Endothelial cell of umbilical vein (primary cell): ENCODE data around the gene AQP9. TPM values are rescaled to one million over a fixed set of nuclear protein-coding genes. Genes with fewer than 3 reads are reported as not detected.

ENCODE experiments used
- BruUV-seq: library from RNA; stranded (reverse); fragments of 400-500 nt; replicated peaks from 2 replicates; lab custom pipeline; 2021; lab: Mats Ljungman, UMichigan
- CTCF ChIA-PET: fragments of 300-600, 350-600 bp; sonication (Branson Sonifier 250); formaldehyde crosslinking; loops from one replicate; lab custom pipeline; 2021; ENCODE audit warnings: antibody characterized with exemption, inconsistent platforms; lab: Charles Lee
- POLR2A ChIA-PET: fragments of 300-600, 350-600 bp; sonication (Branson Sonifier 250); formaldehyde crosslinking; loops from one replicate; lab custom pipeline; 2021; ENCODE audit warnings: antibody characterized with exemption, inconsistent platforms; lab: Charles Lee
- DNase-seq: peaks from one replicate; pipeline ENCODE4 v3.0.0-alpha.2; 2011; ENCODE audit warnings: low read depth, low spot score
- FAIRE-seq: peaks from 2 replicates; lab custom pipeline; 2011; peaks lifted over from hg19 to GRCh38; lab: Jason Lieb, UNC
- H2AFZ ChIP-seq: 2 replicates; pipeline ENCODE4 v1.6.0; 2012; ENCODE audit warnings: low read depth, low read length, control low read depth, inconsistent platforms
- H3K27ac ChIP-seq: 2 replicates; pipeline ENCODE4 v1.5.1; 2011; ENCODE audit warnings: low read depth, mild to moderate bottlenecking, control low read depth, low read length, moderate library complexity; ENCODE audit not compliant: insufficient read depth
- H3K27me3 ChIP-seq, 2 experiments: 2 replicates each; pipeline versions ENCODE4 v1.6.0 to v1.6.1; 2011; ENCODE audit warnings: low read length in 2 of 2, mixed read lengths in 1 of 2; ENCODE audit not compliant: control insufficient read depth in 2 of 2, insufficient read depth in 2 of 2
- H3K36me3 ChIP-seq, 2 experiments: 2 replicates in 1 of 2; 3 replicates in 1 of 2; pipeline ENCODE4 v1.5.1; 2011; ENCODE audit warnings: low read length in 2 of 2, mild to moderate bottlenecking in 1 of 2, moderate library complexity in 1 of 2; ENCODE audit not compliant: control insufficient read depth in 2 of 2, insufficient read depth in 2 of 2; ENCODE audit errors: extremely low read depth in 1 of 2
- H3K4me1 ChIP-seq: 3 replicates; pipeline ENCODE4 v1.5.1; 2011; ENCODE audit warnings: mild to moderate bottlenecking, low read length; ENCODE audit not compliant: control insufficient read depth, insufficient read depth; ENCODE audit errors: extremely low read depth
- H3K4me2 ChIP-seq: 2 replicates; pipeline ENCODE4 v1.6.1; 2011; ENCODE audit warnings: low read length, control low read depth, mixed read lengths; ENCODE audit not compliant: insufficient read depth
- H3K4me3 ChIP-seq, 3 experiments: fragments of 200-600 bp in 1 of 3; sonication (generic), shearing (Covaris generic) in 1 of 3; replicated peaks in 1 of 3; 2 replicates each; pipeline ENCODE4 v1.5.1; 2011 to 2016; ENCODE audit warnings: control low read depth in 3 of 3, low read length in 3 of 3, mild to moderate bottlenecking in 2 of 3, inconsistent platforms in 1 of 3, low read depth in 1 of 3, moderate library complexity in 1 of 3; ENCODE audit not compliant: insufficient read depth in 1 of 3
- H3K79me2 ChIP-seq: 2 replicates; pipeline ENCODE4 v1.6.0; 2012; ENCODE audit warnings: low read length, inconsistent platforms; ENCODE audit not compliant: control insufficient read depth, insufficient read depth
- H3K9ac ChIP-seq: replicated peaks from 2 replicates; pipeline ENCODE3; 2011; ENCODE audit warnings: low read length, control low read depth; ENCODE audit not compliant: insufficient read depth; ENCODE audit errors: extremely low read depth
- H3K9me1 ChIP-seq: replicated peaks from 3 replicates; pipeline ENCODE4 v1.6.0; 2011; ENCODE audit warnings: mild to moderate bottlenecking, low read length; ENCODE audit not compliant: control insufficient read depth, insufficient read depth; ENCODE audit errors: extremely low read depth
- H3K9me3 ChIP-seq: replicated peaks from 2 replicates; pipeline ENCODE4 v1.5.1; 2012; ENCODE audit warnings: low read length, inconsistent platforms; ENCODE audit not compliant: control insufficient read depth, insufficient read depth
- H4K20me1 ChIP-seq: replicated peaks from 2 replicates; pipeline ENCODE3; 2011; ENCODE audit warnings: mild to moderate bottlenecking, low read length; ENCODE audit not compliant: control insufficient read depth, insufficient read depth; ENCODE audit errors: extremely low read depth
- CTCF ChIP-seq, 2 donors: IDR thresholded peaks; 1 replicate in 1 of 2; 2 replicates in 1 of 2; pipeline ENCODE4 v1.5.1; 2011; ENCODE audit warnings: low read length in 2 of 2, mild to moderate bottlenecking in 2 of 2, moderate library complexity in 2 of 2, control low read depth in 1 of 2, inconsistent platforms in 1 of 2, low read depth in 1 of 2; ENCODE audit not compliant: insufficient read depth in 1 of 2; ENCODE audit errors: extremely low read depth in 1 of 2
- EZH2 ChIP-seq: IDR thresholded peaks from 2 replicates; pipeline ENCODE4 v1.6.1; 2012; ENCODE audit warnings: borderline replicate concordance, low read depth, mild to moderate bottlenecking, moderate library complexity, low read length, inconsistent platforms; ENCODE audit not compliant: severe bottlenecking
- FOS ChIP-seq: IDR thresholded peaks from 2 replicates; pipeline ENCODE4 v1.6.1; 2011; ENCODE audit warnings: mild to moderate bottlenecking, low read length, moderate library complexity, borderline replicate concordance; ENCODE audit not compliant: insufficient read depth
- GATA2 ChIP-seq: IDR thresholded peaks from 2 replicates; pipeline ENCODE4 v1.7.0; 2011; ENCODE audit warnings: low read depth, mild to moderate bottlenecking, moderate library complexity, mixed read lengths, low read length; ENCODE audit not compliant: insufficient read length, insufficient read depth
- JUN ChIP-seq: IDR thresholded peaks from 2 replicates; pipeline ENCODE4 v1.6.1; 2011; ENCODE audit warnings: borderline replicate concordance, low read depth; ENCODE audit not compliant: insufficient read length, insufficient read depth
- MYC ChIP-seq: IDR thresholded peaks from one replicate; pipeline ENCODE4 v1.6.1; 2011; ENCODE audit warnings: mild to moderate bottlenecking, low read depth, low read length
- POLR2A ChIP-seq: IDR thresholded peaks from 2 replicates; pipeline ENCODE4 v1.6.1; 2012; ENCODE audit warnings: low read depth, mild to moderate bottlenecking, control low read depth, low read length
- POLR2AphosphoS5 ChIP-seq: IDR thresholded peaks from 2 replicates; pipeline ENCODE4 v1.6.1; 2012; ENCODE audit warnings: low read depth, mild to moderate bottlenecking, control low read depth, low read length, moderate library complexity; ENCODE audit not compliant: insufficient read depth
- dilution Hi-C: fragments of 300-500 bp; cut with MboI; formaldehyde crosslinking; loops from one replicate; pipeline ENCODE4 v1.15.0; 2019; ENCODE audit warnings: low sequenced_read_pairs; ENCODE audit not compliant: extremely low pct_ligation_motif_present
- intact Hi-C: fragments of 100-400 bp; cut with micrococcal nuclease; formaldehyde crosslinking; loops from one replicate; pipeline ENCODE4 v1.10.0; 2022
- polyA plus RNA-seq, 4 experiments: library from polyadenylated mRNA; depleted of rRNA in 3 of 4; stranded (reverse) in 3 of 4; unstranded in 1 of 4; fragments of >200 nt; gene quantifications; 2 replicates each; pipeline versions ENCODE4 v1.2.1 to v1.2.3, GENCODE V29; 2011 to 2012; ENCODE audit warnings: missing spikeins in 1 of 4
- total RNA-seq: library from RNA; stranded (reverse); gene quantifications from 2 replicates; pipeline ENCODE4 v1.2.3, GENCODE V29; 2021
- TF ChIP-seq, protein P1 (sequence below): IDR thresholded peaks from 2 replicates; pipeline ENCODE4 v1.6.1; 2011; ENCODE audit not compliant: insufficient read depth, insufficient read length

Gene AQP9
- total and polyA plus RNA-seq, 2 donors (not counting 3 experiments of a cell fraction or from before 2014, with no cell fraction given) = not detected

DNA sequence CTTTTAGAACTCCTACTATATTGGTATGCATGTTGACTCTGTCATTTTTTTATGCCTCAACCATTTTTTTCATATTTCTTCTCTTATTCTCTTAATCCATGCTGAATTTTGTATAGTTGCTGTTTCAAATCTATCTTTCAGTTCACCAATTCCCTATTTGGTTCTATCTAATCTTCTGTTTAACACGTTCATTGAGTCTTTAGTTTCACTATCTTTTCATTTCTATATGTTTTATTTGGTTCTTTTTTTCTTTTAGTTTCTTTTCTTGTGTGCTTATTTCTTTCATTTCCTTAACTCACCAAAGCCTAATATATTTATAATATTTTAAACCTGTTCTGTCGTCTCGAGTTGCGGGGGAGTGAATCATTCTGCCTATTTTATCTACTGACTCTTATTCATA is 8.0 kb downstream of the AQP9 start:
- H3K27me3 ChIP-seq = peaks cover 0 to 8% of the 10 kb centered on the region in 2 experiments
- no peaks in the 10 kb centered on the region for H3K4me1 ChIP-seq
- H2AFZ ChIP-seq = no peak overlapping the region
- POLR2A ChIA-PET = no interaction called here
- H3K9ac ChIP-seq = no peak overlapping the region
- TF ChIP-seq FOS (no peak), GATA2 (no peak), JUN (no peak), POLR2AphosphoS5 (no peak), CTCF (IDR thresholded peaks at IDR 0.05; ENCODE audit: extremely low read depth in 1 of 2, insufficient read depth in 1 of 2, low read depth in 1 of 2, low read length in 2 of 2) (no peak), MYC (no peak), POLR2A (no peak), EZH2 (no peak)
- TF ChIP-seq, protein P1, sequence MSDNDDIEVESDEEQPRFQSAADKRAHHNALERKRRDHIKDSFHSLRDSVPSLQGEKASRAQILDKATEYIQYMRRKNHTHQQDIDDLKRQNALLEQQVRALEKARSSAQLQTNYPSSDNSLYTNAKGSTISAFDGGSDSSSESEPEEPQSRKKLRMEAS = no peak
- H3K36me3 ChIP-seq = no peaks in the 10 kb centered on the region
- H4K20me1 ChIP-seq = no peaks in the 10 kb centered on the region
- intact Hi-C loops = no loop called here
- no peaks in the 10 kb centered on the region for H3K79me2 ChIP-seq
- H3K4me3 ChIP-seq = no peak overlapping the region
- BruUV-seq = no TSS peak
- no peaks in the 10 kb centered on the region for H3K9me3 ChIP-seq
- CTCF ChIA-PET = no interaction called here
- H3K4me2 ChIP-seq = no peak overlapping the region
- no peak overlapping the region for H3K27ac ChIP-seq
- no peaks in the 10 kb centered on the region for H3K9me1 ChIP-seq
- no peak for DNase-seq
- no peak for FAIRE-seq
- dilution Hi-C loops = no loop called here
